Frontal cortex (tissue), 4 donors: ENCODE results near the gene RASA1. TPM values are rescaled to one million over a fixed set of nuclear protein-coding genes. Genes with fewer than 3 reads are reported as not detected.

Experiments used
- DNase-seq, 2 donors: peaks; one replicate each; pipeline ENCODE4 v3.0.0; 2012; ENCODE audit warnings: low spot score in 2 of 2
- FAIRE-seq: peaks from 2 replicates; lab custom pipeline; 2012; peaks lifted over from hg19 to GRCh38; lab: Jason Lieb, UNC
- small RNA-seq: library from RNA; depleted of rRNA; stranded (forward); fragments of <200 nt; gene quantifications from one replicate; pipeline ENCODE3, GENCODE V24; 2014
- total RNA-seq: library from RNA; depleted of rRNA; stranded (reverse); fragments of >200 nt; gene quantifications from one replicate; pipeline ENCODE4 v1.2.3, GENCODE V29; 2014
- donor health status: control.
- donor health status: control.
- donor health status: control.

RASA1 gene
- total RNA-seq, 1 donor from 2014 or later: 51.0 TPM

DNA sequence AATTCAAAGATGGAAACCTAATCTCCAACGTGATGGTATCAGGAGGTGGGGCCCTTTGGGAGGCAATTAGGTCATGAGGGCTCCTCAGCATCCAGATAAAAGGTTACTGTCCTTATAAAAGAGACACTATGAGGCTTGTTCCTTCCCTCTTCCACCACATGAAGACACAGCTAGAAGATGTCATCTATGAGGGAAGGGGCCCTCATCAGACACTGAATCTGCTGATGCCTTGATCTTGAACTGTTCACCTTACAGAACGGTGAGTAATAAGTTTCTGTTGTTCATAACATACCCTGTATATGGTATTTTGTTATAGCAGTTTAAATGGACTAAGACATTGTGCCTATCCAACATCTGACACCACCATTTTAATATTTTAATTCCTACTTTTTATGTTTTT is 164.8 kb downstream of the RASA1 start:
- FAIRE-seq: no peak

DNA sequence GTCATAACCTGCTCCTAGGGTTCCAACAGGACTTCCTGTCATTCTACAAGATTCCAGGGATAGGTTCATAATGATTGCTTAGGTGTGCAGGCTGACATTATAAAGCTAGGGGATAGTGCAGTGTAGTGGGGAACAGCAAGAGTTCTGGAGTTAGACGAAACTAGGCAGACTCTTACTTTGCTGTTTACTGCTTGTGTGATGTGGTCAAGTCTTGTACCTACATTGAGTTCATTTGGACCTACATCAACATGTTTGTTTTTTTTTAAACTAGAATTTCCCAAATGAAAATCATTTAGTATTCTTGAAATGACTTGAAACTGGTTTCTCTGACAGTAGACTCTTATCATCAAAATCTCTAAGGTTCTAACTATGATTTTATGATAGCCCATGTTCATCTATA is 166.3 kb downstream of the RASA1 start:
- DNase-seq: no peak
- FAIRE-seq: no peak

More for the DNA sequence above, 164.8 kb downstream of the RASA1 start:
- DNase-seq: no peak

DNA sequence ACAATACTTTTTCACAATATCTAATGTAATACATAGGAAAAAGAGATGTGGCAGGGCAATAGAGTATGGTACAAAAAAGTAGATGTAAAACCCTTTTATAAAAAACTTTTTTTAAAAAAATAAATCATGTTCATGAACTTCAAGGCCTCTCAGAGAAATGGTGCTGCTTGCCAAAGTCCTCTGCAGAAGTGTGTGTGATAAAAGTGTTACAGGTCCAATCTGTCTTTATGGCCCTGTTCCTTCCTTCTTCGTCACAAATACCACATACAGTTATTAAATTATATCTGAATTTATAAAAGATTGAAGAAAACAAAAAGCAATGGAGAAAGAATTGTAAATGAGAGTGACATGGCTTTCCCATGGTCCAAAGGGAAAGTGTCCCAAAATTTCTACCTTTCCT is 166.8 kb downstream of the RASA1 start:
- no peak for DNase-seq
- no peak for FAIRE-seq

DNA sequence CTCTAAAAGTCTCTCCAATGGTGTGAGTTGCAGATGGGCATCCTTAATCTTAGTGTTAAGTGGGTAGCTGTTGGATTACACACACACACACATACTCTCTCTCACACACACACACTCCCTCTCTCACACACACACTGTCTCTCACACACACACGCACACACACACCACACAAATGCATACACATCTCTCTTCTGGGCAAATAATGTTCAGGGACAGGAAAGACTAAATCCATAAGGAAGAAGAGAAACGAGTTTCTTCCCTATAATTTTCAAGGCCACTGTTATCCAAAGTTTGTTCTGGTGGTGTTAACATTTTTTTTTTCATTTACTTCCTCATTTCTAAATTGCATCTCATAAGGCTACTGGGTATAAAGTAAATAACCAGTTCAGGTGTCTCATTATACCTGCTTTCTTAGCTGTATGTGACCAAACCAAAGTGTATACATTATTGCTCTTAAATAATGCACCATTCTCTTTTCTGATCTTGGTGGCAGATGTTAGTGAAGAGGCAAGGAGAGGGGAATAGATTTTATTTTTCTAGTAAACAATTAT is 167.5 kb downstream of the RASA1 start:
- no peak for DNase-seq
- no peak for FAIRE-seq

DNA sequence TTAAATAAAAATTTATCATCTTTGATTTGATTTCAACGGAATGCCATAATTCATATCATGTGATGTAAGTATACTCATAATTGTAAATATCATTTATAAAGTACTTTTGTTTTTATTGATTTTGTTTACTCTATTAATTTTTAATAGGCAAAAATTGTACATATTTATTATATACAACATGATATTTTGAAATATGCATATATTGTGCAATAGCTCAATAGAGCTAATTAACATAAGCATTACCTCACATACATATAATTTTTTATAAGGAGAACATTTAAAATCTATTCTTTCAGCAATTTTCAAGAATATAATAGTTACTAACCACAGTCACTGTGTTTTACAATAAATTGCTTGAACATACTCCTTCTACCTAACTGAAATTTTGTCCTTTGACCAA is 170.0 kb downstream of the RASA1 start:
- DNase-seq: no peak
- FAIRE-seq: peak; percentile 94

DNA sequence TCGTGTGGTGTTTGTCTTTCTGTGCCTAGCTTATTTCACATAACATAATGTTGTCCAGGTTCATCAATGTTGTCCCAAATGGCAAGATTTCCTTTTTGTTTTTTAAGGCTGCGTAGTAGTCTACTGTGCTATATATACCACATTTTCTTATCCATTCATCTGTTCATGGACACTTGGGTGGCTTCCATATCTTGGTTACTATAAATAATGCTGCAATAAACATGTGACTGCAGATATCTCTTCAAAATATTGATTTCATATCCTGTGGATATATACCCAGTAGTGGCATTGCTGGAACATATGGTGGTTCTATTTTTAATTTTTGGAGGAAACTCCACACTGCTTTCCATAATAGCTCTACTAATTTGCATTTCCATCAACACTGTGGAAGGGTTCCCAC is 170.5 kb downstream of the RASA1 start:
- FAIRE-seq (no peak), DNase-seq (no peak)

Small RNA genes lying within 50 kb of the gene (small RNA-seq; reads per million reads assigned to genes)
- gene RN7SL629P: not detected
- gene RNU6-606P: not detected
- gene RNU6-727P: not detected

Other genes with a start within 250 kb of the RASA1 start
- gene CCNH, start 145.0 kb downstream of the RASA1 start, total RNA-seq: 118 TPM